ENCODE measurements around the gene ABCA10. TPM values are rescaled to one million over a fixed set of nuclear protein-coding genes. Genes with fewer than 3 reads are reported as not detected.

ABCA10 gene
- total and polyA plus RNA-seq, 2 experiments from 2014 or later, result not detected

GRCh38 chr17:69208640-69209039, 20.0 kb downstream of the ABCA10 start (continued):
- TF ChIP-seq ZNF462 (CRISPR knock-in tag; IDR thresholded peaks at IDR 0.05), result no peak
- TF ChIP-seq POLR2AphosphoS5 (IDR thresholded peaks at IDR 0.05; ENCODE audit: low read depth), result no peak
- TF ChIP-seq STAT1 (IDR thresholded peaks at IDR 0.05; ENCODE audit: unreplicated experiment), result no peak
- TF ChIP-seq JUNB (IDR thresholded peaks at IDR 0.05; ENCODE audit: unreplicated experiment), result no peak
- TF ChIP-seq NANOG (IDR thresholded peaks at IDR 0.05; ENCODE audit: borderline replicate concordance), result no peak
- no peak for TF ChIP-seq ZNF114 (CRISPR knock-in tag; IDR thresholded peaks at IDR 0.05)
- TF ChIP-seq EZH2phosphoT487 (IDR thresholded peaks at IDR 0.05; ENCODE audit: unreplicated experiment), result no peak

GRCh38 chr17:69207151-69207550, 21.5 kb downstream of the ABCA10 start:
- H3K9me2 ChIP-seq (ENCODE audit: insufficient read depth), result no peaks in the 10 kb centered on the region
- no peaks in the 10 kb centered on the region for H4K20me1 ChIP-seq (replicated peaks; ENCODE audit: insufficient read depth)
- H3K4me1 ChIP-seq (ENCODE audit: insufficient read depth), result no peaks in the 10 kb centered on the region
- no peaks in the 10 kb centered on the region for H3K36me3 Mint-ChIP-seq (ENCODE audit: low read depth)
- no peak overlapping the region for H3K4me3 Mint-ChIP-seq
- H3K4me3 ChIP-seq, result no peak overlapping the region
- H3F3A ChIP-seq (replicated peaks; ENCODE audit: low read depth), result no peaks in the 10 kb centered on the region
- no peaks in the 10 kb centered on the region for H3K9me3 Mint-ChIP-seq
- no peaks in the 10 kb centered on the region for H3K27me3 Mint-ChIP-seq (ENCODE audit: insufficient read depth, low read depth, poor library complexity)
- H3K27ac Mint-ChIP-seq, result no peak overlapping the region
- H3K4me1 Mint-ChIP-seq, result no peaks in the 10 kb centered on the region
- H2AFZ ChIP-seq, result no peak overlapping the region
- H3K27me3 ChIP-seq (ENCODE audit: insufficient read depth), result no peaks in the 10 kb centered on the region
- H3K79me2 ChIP-seq (replicated peaks; ENCODE audit: insufficient read depth), result no peaks in the 10 kb centered on the region
- no peak overlapping the region for H3K27ac ChIP-seq (ENCODE audit: low read depth)
- ATAC-seq (no peak), DNase-seq (ENCODE audit: low spot score) (no peak)
- no peaks in the 10 kb centered on the region for H3K36me3 ChIP-seq (ENCODE audit: insufficient read depth)
- no peak overlapping the region for H3K4me2 ChIP-seq
- TF ChIP-seq POLR2AphosphoS5 (IDR thresholded peaks at IDR 0.05; ENCODE audit: low read depth) (no peak), ZNF114 (CRISPR knock-in tag; IDR thresholded peaks at IDR 0.05) (no peak), STAT1 (IDR thresholded peaks at IDR 0.05; ENCODE audit: unreplicated experiment) (no peak), NANOG (IDR thresholded peaks at IDR 0.05; ENCODE audit: borderline replicate concordance) (no peak), EZH2phosphoT487 (IDR thresholded peaks at IDR 0.05; ENCODE audit: unreplicated experiment) (no peak), JUNB (IDR thresholded peaks at IDR 0.05; ENCODE audit: unreplicated experiment) (no peak), REST (IDR thresholded peaks at IDR 0.05; ENCODE audit: unreplicated experiment) (no peak)
